Tibial nerve (tissue), 3 donors: ENCODE results near the gene RCAN1.

Source experiments
- CTCF ChIP-seq, 5 experiments: fragments of 200-600 bp in 3 of 5; fragments of 450-650 bp in 2 of 5; sonication (generic) in 3 of 5; IDR thresholded peaks; one replicate each; pipeline ENCODE4 v1.5.1; 2016 to 2019; ENCODE audit warnings: antibody characterized with exemption in 5 of 5, mild to moderate bottlenecking in 3 of 5, moderate library complexity in 2 of 5
- POLR2A ChIP-seq, 2 donors: fragments of 450-650 bp; IDR thresholded peaks; one replicate each; pipeline ENCODE4 v1.6.1; 2017; ENCODE audit warnings: antibody characterized with exemption in 2 of 2, mild to moderate bottlenecking in 2 of 2, moderate library complexity in 2 of 2

- no peak for TF ChIP-seq POLR2A (IDR thresholded peaks at IDR 0.05)
- no peak for TF ChIP-seq CTCF (IDR thresholded peaks at IDR 0.05)
Measured at GRCh38 chr21:34554227-34554626, 60.7 kb downstream of the RCAN1 start.
